GM21447 (cell line): ENCODE results near the gene THSD4.

ENCODE experiments used
- ATAC-seq: cut with Tn5 transposase; IDR thresholded peaks from one replicate; pipeline ENCODE4 v1.9.1; 2021; ENCODE audit not compliant: unreplicated experiment

The THSD4 gene

DNA sequence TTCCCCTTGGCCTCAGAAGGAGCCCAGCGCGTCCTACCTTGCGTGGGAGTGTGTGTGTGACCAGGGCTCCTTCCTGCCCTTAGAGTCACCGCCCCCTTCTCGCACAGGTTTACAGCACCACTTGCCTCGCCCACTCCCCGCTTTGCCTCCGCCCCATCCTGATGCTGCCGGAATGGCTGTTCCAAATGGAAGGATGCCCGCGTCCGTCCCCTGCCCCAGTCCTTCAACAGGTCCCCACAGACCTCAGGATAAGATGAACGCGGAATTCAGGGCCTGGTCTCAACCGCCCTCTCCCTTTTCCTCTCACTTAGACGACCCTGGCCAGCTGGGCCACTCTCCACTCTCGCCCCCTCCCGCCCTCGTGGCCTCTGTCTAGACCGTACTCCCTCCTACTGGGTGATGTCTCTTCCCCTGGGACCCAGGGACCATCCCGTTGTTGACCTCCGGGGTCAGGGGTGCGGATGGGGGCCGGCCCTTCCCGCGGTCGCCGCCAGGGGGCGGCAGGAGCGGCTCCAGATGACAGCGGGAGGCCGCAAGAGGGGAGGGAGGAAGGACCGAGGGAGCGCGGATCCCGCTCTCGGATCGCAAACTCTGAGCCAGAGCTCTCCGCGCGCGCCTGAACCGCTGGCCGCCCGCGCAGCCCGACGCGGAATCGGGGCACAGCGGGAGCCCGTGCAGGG, at the start of gene THSD4:
Gene THSD4 (plus strand): TSS at position 585 of the 680 bp plus-strand sequence.
- no peak for ATAC-seq

DNA sequence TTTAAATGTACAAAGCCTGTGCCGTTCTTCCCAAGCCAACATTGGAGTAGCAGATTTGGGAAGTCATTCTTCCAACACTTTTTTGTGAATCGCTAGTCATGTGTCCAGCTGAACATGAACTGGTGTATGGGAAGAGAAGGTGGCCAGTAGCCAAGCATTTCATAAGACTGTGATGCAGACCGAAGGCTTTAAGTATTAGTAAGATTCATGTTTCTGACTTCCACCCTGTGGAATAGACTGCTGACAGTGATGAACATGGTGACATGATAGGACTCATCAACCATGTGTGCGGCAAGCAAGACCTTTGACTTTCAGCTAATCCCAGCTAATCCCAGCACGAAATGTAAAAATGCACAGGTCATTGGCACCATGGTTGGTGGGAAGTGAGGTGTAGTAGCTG, 48.3 kb upstream of the THSD4 start:
- ATAC-seq = no peak

DNA sequence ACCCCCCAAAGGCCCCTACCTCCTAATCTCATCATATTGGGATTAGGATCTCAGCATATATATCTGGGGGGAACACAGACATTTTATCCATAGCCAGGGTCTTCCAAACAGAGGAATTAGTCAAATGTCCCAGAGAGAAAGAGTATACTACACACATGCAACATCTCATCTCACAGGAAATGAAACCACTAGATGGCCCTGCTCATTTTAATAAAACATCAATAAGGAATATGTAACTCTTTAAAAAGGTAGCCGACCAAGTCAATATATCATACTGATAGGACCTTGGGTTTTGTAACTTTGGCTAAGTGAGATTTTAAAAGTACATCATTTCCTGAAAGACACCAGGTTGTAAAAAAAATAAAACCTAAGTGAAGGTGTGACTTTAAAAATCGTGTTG, 45.6 kb upstream of the THSD4 start:
- no peak for ATAC-seq

DNA sequence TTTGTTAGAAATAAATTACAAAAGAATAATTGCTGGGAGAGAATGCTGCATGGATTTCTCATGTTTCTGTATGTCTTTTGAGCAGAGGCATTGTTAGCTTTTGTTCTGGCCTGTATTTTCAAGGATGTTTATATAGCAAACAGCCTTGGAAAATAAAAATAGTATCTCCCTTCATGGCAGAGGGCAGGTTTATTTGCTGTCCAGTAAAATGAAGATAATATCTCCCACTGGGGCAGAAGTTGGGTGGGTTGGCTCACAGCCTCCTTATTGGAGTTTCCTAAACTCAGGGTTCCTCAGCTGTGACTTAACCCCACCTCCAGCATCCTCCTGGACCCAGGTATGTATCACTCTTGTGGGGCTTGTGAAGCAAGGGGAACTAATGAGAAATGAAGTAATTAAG, 43.7 kb upstream of the THSD4 start:
- ATAC-seq = no peak

DNA sequence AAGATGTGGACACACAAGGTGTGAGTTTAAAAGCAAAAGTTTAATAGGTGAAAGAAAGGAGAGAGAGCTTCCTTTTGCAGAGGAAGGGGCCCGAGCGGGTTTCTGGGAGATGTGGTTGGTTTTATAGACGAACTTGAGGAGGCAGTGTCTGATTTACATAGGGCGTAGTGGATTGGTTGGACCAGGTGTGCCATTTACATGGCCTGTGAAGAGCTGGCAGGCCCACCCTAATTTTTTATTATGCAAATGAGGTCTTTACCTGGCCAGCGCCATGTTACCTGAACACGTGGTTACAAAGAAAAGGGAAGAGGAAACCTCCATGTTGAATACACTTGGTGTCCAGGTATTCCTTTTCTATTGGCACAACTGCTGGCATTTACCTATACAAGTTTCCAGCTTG, 42.8 kb upstream of the THSD4 start:
- no peak for ATAC-seq

DNA sequence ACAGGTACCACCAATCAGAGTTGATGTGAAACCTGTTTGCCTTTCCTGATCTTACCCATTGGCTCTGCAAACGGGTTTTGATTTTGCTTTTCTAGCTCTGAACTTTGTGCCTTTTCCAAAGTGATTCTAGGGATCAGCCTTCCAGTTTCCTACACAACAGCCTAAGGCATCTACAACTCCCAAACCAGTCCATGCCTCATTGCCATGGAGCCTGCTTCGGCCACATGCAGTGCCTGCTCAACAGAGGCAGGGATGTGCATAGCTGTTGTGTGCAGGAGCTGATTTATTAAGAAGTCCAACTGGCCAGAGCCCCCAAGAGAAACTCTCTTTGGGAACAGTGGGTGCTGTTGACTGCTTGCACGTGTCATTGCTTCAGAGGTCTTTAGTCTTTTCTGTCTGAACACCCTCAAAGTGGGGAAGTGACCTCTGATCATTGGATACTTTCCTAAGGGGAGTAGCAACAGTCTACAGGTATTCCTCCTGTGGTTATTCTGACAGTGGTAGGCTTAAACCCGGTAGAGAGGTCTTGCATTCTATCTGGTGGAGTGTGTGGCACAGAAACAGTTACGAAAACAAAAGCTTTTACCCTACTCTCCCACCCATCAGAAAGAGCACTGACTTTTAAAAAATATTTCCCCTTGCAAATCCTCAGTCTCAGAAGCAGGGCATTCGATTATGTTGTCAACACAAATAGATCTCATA, 36.6 kb upstream of the THSD4 start:
- ATAC-seq = no peak

DNA sequence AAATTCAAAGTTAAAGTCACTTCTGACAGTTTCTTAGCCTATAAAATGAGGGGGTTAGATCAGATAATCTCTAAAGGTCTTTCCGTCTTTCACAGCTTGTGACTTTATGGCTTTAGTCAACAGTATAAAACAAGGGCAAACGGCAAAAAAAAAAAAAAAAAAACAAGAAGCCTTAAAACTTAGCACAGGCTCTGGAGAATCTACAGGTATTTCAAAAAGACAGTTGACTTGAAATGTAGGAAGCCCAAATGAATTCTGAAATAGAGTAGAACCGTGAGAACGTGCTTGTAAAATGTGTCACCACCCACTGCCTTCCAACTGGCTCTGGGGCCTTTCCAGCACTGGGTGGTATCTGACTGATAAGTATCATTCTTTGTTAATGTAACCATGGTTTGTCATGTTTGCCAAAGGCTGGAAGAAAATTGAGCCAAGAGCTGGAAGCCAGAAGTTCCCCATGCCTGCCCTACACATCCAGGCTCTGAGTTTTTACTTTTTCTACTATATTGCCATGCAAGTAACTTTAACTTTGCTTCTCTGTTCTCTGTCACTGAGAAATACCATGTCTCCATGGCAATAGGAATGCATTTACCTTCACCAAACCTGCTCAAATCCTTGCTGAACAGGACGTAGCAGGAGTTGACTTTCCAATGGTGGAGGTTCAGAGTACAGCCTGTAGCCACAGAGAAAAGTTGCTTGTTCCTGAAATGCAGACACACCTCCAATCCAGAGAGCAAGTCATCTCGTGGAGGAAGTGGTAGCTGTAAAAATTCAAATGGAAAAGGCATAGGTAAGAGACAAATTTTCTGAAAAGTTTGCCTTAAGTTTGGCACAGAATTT, 35.8 kb upstream of the THSD4 start:
- ATAC-seq = no peak

DNA sequence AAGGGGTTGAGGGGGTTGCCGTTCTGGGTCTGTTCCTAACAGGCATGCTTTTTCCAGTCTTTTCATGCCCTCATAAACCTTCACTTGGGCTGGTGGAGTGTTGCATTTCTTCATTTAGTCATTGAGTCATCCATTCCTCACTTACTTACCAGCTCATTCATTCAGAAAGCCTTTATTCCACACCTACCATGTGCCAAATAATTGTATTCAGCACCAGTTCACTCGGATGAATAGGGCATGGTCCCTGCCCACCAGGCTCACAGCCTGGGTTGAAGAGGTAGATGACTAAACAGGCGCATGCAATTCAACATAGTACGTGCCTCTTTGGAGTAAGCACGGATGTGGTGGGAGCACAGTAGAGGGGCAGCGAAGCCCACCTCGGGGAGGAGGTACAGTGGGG, 35.1 kb upstream of the THSD4 start:
- no peak for ATAC-seq

DNA sequence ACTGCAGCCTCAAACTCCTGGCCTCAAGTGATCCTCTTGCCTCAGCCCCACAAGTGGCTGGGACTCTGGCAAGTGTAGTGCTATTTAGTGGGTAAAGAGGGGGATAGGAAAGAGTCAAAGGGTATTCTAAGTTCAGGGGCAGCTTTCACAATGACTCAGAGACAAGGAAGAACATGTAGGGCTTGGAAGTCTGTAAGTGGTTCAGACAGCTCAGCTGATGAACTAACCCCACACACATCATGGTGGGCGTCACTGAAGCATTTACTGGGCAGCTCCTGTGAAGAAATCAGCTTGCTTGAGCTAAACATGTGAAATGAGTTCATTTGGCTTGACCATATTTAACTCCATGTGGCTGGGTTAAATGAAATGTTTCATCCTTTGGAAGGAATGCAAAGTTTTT, 34.6 kb upstream of the THSD4 start:
- ATAC-seq = no peak

DNA sequence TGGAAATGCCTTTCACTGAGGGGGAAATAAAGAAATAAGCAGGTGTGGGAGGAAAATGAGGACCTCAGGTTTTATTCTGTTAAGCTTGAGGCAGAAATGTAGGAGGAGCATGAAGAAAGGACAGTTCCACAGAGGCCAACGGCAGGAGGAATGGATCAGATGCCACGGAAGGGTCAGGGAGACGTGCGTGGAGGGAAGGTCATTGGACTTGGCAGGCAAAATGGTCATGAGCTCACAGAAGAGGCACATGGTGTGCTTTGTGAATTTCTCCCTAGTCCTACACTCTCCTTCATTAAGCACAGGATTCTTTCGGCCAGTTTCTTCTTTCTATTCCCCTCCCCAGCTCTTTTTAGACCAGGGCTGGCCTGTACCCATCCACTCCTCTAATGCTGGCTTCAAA, 32.5 kb upstream of the THSD4 start:
- ATAC-seq = no peak

DNA sequence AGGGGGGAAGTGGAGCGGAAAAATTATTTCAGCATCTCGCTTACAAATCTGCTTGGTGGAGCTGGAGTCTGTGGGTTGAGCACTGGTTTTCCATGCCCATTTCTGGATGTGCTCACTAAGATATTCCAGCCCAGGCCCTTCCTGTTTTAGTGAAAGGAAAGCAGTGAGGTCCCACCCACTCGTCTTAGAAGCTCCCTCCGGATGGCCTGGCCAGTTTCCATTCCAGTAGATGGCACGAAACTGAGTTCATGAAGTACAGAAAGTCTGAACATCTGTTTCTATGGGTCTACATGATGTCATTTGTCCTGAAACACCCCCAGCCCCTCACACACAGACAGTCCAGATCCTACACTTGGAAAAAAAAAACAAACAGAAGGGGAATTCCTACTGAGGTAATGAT, 31.9 kb upstream of the THSD4 start:
- ATAC-seq = no peak

DNA sequence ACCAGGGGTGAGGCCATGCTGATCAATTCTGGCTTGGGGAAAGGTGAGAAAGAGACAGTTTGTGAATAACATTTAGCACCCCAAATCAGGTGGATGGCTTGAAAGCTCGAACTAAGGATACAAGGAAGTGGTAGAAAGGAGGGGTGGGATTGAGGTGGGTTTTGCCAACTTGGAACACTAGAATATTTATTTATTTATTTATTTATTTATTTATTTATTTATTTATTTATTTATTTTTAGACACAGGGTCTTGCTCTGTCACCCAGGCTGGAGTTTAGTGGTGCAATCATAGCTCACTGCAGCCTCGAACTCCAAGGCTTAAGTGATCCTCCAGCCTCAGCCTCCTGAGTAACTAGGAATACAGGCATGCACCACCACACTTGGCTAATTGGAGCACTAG, 31.0 kb upstream of the THSD4 start:
- no peak for ATAC-seq

DNA sequence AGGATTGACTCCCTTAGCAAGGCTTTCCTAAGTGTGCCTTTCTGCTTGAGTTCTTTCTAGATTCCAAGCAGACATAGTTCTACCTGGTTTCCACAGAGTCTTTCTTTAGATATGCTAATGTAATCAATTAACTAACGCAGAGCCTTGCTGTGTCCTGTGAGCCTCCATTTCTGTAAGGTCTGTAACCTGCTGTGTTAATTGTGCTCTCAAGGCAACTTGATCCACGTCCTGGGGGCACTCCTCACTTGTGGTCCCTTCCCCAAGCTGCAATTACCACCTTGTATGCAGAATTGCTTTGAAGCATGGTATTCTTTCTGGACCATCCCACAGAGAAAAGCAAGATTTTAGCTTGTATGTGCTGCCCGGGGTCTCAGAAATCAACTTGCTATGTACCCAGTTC, 29.5 kb upstream of the THSD4 start:
- ATAC-seq = no peak

DNA sequence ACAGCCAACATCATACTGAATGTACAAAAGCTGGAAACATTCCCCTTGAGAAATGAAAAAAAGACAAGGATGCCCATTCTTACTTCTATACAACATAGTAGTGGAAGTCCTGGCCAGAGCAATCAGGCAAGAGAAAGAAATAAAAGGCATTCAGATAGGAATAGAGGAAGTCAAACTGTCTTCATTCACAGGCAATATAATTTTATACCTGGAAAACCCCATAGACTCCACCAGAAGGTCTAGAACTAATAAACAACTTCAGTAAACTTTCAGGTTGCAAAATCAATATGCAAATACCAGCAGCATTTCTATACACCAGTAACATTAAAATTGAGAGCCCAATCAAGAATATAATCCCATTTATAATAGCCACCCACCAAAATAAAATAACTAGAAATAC, 27.1 kb upstream of the THSD4 start:
- no peak for ATAC-seq

DNA sequence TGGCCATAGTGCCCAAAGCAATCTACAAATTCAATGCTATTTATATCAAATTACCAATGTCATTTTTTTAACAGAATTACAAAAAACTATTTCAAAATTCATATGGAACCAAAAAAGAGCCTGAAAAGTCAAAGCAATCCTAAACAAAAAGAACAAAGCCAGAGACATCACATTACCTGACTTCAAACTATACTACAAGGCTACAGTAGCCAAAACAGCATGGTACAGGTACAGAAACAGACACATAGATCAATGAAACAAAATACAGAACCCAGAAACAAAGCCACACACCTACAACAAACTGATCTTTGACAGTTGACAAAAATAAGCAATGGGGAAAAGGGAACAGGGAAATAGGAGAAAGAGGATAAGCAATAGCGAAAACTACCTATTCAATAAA, 26.6 kb upstream of the THSD4 start:
- no peak for ATAC-seq

DNA sequence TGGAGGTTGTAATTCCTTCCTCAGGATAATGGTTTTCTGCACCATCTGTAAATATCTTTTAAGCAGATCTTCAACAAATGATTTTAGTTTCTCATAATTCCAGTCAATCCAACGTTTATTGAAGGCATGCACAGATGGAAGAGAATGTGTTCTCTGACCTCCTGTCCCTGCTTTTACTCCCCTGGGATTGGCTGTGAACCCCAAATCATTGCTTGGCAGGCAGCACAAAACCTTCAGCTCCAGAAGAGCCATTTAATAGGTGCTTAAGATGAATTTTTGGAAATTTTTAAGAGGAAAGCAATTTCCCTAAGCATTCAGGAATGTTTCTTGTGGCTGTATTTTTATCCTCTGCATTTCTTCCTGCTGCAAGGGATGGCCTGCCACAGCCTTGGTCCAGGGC, 25.5 kb upstream of the THSD4 start:
- no peak for ATAC-seq

DNA sequence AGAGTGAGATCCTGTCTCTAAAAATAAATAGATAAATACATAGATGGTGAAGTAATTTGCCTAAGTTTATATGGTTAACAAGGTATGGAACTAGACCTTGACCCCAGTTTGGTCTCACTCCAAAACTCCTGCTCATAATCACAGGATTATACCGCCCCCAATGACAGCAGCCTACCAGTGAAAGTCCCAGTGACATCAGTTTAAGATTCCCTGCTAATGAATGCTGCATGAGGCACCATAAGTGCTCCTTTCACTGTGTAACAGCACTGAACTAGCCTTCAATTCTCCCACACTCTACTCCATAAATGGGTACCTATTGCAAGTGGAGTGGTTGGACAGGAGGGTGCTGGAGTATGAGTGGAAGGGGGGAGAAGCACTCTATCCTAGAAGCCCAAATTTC, 23.7 kb upstream of the THSD4 start:
- ATAC-seq = no peak

DNA sequence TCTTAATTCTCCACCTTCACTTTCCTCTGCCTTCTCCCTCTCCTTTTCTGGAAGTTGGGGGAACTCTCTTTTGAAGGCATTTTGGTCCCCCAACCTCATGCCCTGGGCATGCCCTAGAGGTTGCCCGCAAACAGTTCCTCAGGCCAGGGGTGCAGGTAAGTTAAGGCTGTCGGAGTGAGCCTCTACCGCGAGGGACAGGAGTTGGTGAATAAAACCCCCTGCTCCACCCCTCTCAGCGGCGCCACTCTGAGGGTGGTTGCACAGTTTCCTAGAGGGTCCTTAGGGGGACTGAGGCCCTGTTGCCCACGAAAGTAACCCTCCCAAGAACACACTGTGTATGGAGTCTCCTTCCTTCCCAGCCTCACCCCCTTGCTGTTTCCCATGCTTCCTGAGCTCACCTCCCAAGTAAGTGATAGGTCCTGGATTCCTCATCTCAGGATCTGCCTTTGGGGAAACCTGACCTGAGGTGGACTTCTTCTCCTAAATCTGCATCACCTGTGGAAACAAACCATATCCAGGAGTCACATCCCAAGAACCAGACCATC, 23.1 kb upstream of the THSD4 start:
- no peak for ATAC-seq

DNA sequence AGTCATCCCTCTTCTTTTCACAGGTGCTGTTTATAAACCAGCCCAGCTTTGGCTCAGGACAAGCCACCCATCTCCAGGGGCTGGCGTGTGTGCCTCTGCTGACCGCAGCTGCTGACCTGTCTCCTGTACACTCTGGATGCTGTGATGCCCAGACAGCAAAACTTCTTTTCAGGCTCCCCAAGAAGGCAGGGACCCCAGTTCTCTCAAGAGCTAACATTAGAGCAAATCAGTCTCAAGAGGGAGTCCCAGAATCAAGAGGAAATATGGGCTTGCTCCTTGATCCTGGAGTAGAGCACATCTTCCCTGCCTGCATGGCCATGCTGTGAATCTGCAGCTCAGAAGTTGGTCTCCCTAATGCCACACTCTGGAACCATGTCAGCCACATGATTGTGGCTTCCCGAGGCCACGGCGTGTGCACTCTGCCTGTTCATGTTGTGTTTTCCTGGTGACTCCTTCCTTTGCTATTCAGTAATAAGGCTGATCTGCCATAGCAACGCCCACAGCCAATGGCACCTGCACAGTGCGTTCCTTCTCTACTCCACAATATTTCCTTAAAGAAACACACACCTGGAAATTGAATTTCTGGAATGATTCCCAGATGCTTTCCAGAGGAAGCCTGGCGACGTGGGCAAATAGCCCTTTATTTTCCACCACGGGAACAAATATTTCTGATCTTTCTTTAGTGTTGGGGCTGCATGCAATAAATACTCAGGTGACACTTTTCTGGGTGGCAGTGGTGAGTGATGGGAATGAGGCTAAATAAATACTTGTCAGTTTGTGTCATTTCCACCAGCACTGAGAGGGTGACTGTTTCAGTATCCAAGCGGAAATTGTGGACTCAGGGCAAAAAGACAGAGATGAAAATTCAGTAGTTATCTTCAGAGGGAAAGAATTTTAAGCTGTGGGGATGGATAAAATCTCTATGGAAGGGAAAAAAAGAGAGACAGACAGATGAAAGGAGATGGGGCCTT, 21.9 kb upstream of the THSD4 start:
- ATAC-seq = no peak

DNA sequence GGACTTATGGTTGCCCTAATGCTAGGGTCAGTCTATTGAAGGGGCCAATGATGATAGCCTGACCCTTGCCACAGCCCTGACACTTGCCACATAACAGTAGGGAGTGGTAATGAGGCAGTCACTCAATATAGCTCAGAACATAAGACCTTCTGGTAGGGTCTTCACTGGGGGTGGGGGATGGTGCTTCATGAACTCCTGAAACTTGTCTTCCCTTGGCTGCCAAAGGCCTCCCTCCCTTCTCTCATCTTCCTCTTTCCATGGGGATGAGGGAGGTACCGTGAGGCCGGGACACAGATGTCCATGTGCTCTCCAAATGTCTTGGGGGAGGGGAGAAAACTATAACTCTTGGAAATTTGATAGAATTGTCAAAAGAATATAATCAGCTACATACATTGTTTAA, 21.1 kb upstream of the THSD4 start:
- no peak for ATAC-seq

DNA sequence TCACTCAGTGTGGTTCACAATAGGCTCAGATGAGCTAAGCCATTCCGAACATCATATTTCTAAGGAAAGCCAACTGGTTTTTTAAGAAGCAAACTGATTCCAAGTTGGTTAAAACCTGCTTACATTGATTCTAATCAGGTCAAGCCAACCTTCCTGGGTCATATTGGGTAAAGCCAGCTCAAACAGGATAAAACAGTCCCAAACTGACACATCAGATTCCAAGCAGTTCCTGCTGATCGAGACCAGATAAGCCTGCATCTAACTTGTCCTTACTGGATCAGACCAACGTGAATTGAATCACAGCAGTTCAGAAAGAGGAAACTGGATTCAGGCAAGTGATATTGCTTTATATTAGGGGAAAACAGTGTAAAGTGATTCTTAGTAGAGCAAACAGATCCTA, 18.6 kb upstream of the THSD4 start:
- ATAC-seq = no peak
